HG03175 (cell line): Measurements from ENCODE around the gene OPCML.
A peak's percentile ranks its signal among the peaks of the same experiment; 100 is the strongest.

ENCODE experiments used
- ATAC-seq: cut with Tn5 transposase; IDR thresholded peaks from one replicate; pipeline ENCODE4 v1.9.1; 2021; ENCODE audit warnings: mild to moderate bottlenecking, moderate library complexity; ENCODE audit not compliant: unreplicated experiment

The OPCML gene

GRCh38 chr11:133302056-133302455 is 230.2 kb downstream of the OPCML start:
- no peak for ATAC-seq

DNA sequence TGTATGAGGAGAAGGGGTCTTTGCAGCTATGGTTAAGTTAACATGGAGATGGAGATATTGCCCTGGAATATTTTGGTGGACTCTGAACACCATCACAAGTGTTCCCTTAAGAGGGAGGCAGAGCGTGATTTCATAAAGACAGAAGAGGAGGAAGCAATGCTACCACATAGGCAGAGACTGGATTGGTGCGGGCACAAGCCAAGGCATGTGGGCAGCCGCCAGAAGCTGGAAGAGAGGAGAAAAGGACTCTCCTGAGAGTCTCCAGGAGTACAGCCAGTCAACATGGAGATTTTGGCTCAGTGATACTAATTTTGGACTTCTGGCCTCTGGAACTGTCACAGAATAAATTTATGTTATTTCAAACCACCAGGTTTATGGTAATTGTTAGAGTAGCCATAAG is 231.6 kb downstream of the OPCML start:
- ATAC-seq = no peak

GRCh38 chr11:133291780-133292179 is 240.5 kb downstream of the OPCML start:
- ATAC-seq = no peak

GRCh38 chr11:133285359-133285758 is 246.9 kb downstream of the OPCML start:
- ATAC-seq = no peak

- no peak for ATAC-seq
Observed at GRCh38 chr11:133284156-133284555, 248.1 kb downstream of the OPCML start.

- no peak for ATAC-seq
Observed at GRCh38 chr11:133277886-133278285, 254.4 kb downstream of the OPCML start.

- no peak for ATAC-seq
Observed at GRCh38 chr11:133271871-133272776, 260.2 kb downstream of the OPCML start.

DNA sequence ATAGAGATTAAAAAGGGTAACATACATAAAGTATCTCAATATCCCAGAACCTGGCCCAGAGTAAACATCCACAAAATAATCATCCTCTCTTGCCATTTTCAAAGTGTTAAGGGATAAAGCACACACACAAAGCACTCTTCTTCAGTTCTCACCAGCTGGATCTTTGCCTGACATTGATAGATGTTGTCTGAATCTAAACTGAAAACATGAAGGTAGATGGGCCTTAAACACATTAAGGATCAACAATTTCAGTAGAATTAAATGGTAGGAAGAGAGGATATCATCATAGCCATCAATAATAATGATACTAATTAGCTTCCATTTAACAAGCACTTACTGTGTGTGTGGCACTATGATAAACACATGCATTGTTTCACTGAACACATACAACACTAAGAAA is 261.1 kb downstream of the OPCML start:
- no peak for ATAC-seq

DNA sequence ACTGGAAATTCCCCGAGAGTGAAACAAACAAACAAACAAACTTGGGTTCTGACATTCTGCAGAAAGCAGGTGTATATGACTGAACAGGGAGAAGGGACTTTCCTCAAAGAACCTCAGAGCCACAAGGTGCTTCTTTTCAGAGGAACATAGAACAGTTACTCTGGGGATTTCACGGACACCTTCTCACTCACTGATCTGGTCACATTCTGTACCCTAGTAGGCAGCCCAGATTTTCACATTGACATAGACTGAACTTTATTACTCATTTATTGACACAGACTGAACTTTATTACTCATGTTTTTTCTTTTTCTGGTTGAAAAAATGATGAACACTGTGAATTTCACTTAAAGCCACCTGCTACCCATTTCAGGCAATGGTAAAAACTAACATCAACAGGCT is 263.0 kb downstream of the OPCML start:
- ATAC-seq = peak; percentile 86

- ATAC-seq = no peak
Observed at GRCh38 chr11:133266986-133267385, 265.3 kb downstream of the OPCML start.

DNA sequence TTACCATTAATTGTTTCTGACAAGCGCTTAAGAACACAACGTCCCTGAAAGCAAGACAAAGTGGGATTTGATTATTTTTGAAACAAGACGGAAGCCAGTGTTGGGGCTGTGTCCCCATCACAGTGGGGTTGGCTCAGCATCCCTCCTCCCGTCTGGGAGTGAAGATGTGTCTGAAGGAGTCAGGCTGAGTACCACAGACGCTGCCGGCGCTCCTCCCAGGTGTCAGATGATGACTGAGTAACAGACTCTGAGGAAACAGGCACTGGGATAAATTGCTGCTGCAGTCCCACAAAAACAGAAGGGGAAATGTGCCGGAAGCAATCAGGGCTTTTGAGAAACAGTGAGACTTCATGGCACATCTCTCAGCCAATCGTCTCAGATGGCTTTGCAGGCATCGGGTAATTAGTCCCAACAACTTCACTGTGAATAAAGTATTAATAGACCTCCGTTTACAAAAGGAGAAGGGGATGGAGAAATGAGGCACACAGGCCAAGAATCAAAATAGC is 266.7 kb downstream of the OPCML start:
- ATAC-seq = no peak

DNA sequence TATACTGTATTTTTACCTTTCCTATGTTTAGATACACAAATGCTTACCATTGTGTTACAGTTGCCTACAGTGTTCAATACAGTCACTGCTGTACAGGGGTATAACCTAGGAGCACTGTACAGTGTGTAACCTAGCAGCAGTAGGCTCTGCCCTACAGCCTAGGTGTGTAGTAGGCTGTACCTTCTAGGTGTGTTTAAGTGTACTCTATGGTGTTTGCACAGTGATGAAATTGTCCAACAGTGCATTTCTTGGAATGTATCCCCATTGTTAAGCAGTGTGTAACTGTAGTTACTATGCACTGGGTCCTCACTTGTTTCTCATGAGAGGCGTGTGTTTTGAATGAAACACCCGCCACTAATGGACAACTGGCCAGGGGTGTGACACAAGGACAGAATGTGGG is 269.0 kb downstream of the OPCML start:
- ATAC-seq = no peak

GRCh38 chr11:133258751-133259150 is 273.6 kb downstream of the OPCML start:
- ATAC-seq = no peak

- ATAC-seq = no peak
Observed at GRCh38 chr11:133254601-133255000, 277.7 kb downstream of the OPCML start.

DNA sequence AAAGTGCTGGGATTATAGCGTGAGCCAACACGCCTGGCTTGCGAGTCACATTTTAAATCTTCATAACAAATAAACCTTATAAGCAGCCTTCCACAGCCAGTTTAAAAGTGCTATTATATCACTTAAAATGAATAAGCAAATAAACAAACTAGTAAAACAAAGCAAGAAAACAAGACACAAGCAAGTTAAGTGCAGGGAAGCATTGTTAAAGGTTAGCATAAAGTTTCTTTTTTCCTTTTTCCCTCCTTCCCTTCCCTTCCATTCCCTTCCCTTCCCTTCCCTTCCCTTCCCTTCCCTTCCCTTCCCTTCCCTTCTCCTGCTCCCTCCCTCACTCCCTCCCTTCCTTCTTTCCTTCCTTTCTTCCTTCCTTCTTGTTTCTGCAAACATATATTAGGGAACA is 278.7 kb downstream of the OPCML start:
- ATAC-seq = no peak

DNA sequence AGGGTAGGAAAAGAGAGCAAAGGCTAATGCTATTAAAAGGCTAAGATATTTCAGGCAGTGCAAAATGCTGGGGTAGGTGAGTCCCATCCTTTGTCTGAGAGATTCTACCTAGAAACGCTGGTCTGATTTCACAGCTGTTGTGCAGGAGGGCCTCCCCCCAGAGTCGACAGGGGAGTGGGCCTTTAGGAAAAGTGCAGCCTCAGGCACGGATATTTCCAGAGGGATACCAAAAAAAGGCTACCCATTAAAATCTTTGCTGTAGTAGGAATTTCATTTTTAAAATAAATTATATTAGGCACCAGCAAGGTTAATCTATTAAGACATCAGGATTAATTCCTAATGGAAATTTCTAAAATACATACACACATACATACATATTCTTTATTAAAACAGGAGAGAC is 280.5 kb downstream of the OPCML start:
- ATAC-seq = no peak

DNA sequence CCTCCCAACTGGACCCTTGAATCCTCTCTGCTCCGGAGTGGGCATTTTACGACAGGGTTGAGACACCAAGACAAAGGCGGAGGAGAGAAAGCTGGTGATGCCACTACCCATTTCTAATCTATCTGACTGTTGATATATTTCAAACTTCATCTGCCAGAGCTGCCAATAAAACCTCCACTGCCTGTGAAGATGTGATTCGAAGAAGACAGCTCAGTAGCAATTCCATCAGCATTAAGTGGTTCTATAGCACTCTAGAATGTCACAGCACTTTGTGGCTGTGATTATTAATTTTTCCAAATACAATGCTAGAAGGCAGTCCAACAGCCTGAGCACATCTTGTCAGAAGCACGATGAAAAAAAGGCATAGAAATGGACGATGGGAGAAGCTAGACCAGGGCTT is 282.8 kb downstream of the OPCML start:
- ATAC-seq = no peak

- no peak for ATAC-seq
Observed at GRCh38 chr11:133249065-133249464, 283.2 kb downstream of the OPCML start.

GRCh38 chr11:133243832-133244231 is 288.5 kb downstream of the OPCML start:
- no peak for ATAC-seq

GRCh38 chr11:133240908-133241655 is 291.2 kb downstream of the OPCML start:
- ATAC-seq = no peak

DNA sequence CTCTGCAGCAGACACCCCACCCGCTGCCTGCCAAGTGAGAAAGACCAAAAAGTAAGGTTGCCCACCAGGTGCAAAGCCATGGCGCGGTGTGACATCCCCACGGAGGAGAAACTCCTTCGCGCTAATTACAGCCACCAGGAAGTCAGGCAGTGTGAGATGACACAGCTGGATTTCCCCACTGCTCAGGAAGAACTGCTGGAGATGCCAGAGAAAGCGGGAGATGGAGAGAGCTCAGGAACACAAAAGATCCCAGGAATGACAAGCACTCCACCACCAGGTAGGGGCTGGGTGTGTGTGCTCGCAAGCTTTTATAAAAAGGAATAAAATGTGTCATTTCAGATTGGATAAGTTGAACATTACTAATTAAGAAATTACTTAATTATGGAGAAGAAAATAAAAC is 292.7 kb downstream of the OPCML start:
- ATAC-seq = no peak

DNA sequence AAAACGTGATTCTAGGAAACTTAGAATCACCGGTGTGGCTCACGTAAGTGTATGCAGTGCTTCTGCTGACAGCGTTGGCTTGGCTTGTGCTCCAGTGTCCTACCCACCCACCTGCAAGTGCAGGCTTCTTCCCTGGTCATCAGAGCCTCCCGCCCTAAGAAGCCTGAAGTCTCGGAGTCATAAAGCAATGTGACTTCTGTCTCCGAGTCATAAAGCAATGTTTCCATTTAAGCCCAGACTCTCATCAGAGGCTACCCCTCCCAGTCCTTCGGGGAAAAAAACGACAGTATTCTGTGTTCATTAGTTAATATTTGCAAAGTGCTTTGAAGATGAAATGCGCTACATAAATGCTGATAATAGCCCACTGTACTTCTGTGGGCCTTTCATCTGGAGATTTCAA is 293.8 kb downstream of the OPCML start:
- ATAC-seq = no peak
